H1 (cell line): ENCODE data around the gene LHFPL2.

Source experiments
- ATF2 ChIP-seq: IDR thresholded peaks from 2 replicates; pipeline ENCODE4 v1.6.1; 2012; ENCODE audit warnings: low read length, inconsistent platforms
- CTCF ChIP-seq, 3 experiments: IDR thresholded peaks; 1 replicate in 2 of 3; 2 replicates in 1 of 3; pipeline versions ENCODE4 v1.5.1 to v1.6.1; 2011; ENCODE audit warnings: low read length in 3 of 3, mild to moderate bottlenecking in 3 of 3, inconsistent platforms in 2 of 3, low read depth in 1 of 3, moderate library complexity in 1 of 3; ENCODE audit not compliant: insufficient read depth in 1 of 3; ENCODE audit errors: control extremely low read depth in 1 of 3
- EP300 ChIP-seq, 2 experiments: IDR thresholded peaks; 1 replicate in 1 of 2; 2 replicates in 1 of 2; pipeline ENCODE4 v1.6.1; 2011 to 2012; ENCODE audit warnings: low read depth in 2 of 2, low read length in 2 of 2, mild to moderate bottlenecking in 2 of 2, borderline replicate concordance in 1 of 2, inconsistent platforms in 1 of 2, moderate library complexity in 1 of 2
- EZH2 ChIP-seq: fragments of 200-600 bp; sonication (generic); IDR thresholded peaks from 2 replicates; pipeline ENCODE4 v1.7.1; 2012; ENCODE audit warnings: low read depth, mild to moderate bottlenecking, moderate library complexity, low read length, inconsistent platforms; ENCODE audit not compliant: severe bottlenecking
- POLR2A ChIP-seq, 2 experiments: IDR thresholded peaks; 1 replicate in 1 of 2; 2 replicates in 1 of 2; pipeline ENCODE4 v1.6.1; 2011; ENCODE audit warnings: low read depth in 2 of 2, low read length in 2 of 2, mild to moderate bottlenecking in 2 of 2; ENCODE audit errors: control extremely low read depth in 1 of 2
- RAD21 ChIP-seq, 2 experiments: IDR thresholded peaks in 1 of 2; conservative IDR thresholded peaks in 1 of 2; 2 replicates each; pipeline ENCODE4 v1.6.1; 2011; ENCODE audit warnings: low read depth in 2 of 2, low read length in 2 of 2, improper control_type of control experiment in 1 of 2, inconsistent platforms in 1 of 2, mild to moderate bottlenecking in 1 of 2, moderate library complexity in 1 of 2
- RFX5 ChIP-seq: IDR thresholded peaks from 2 replicates; pipeline ENCODE4 v1.6.1; 2011; ENCODE audit warnings: low read depth, low read length, improper control_type of control experiment, borderline replicate concordance
- SP2 ChIP-seq: IDR thresholded peaks from 2 replicates; pipeline ENCODE4 v1.6.1; 2012; ENCODE audit warnings: mild to moderate bottlenecking, low read length, inconsistent platforms
- SRF ChIP-seq: IDR thresholded peaks from 2 replicates; pipeline ENCODE4 v1.6.1; 2011; ENCODE audit warnings: mild to moderate bottlenecking, low read depth, low read length, moderate library complexity
- SUZ12 ChIP-seq: fragments of 200-600 bp; sonication (generic); IDR thresholded peaks from 2 replicates; pipeline ENCODE4 v1.6.1; 2012; ENCODE audit warnings: mild to moderate bottlenecking, inconsistent platforms, low read length, moderate library complexity, mixed read lengths

GRCh38 chr5:78591972-78592700 is 56.4 kb downstream of the LHFPL2 start:
- TF ChIP-seq SRF (no peak), SUZ12 (no peak), POLR2A (IDR thresholded peaks at IDR 0.05; ENCODE audit: control extremely low read depth in 1 of 2, low read depth in 2 of 2, low read length in 2 of 2) (no peak), CTCF (IDR thresholded peaks at IDR 0.05; ENCODE audit: control extremely low read depth in 1 of 3, insufficient read depth in 1 of 3, low read depth in 1 of 3, low read length in 3 of 3) (no peak), SP2 (no peak), EZH2 (no peak), EP300 (IDR thresholded peaks at IDR 0.05; ENCODE audit: borderline replicate concordance in 1 of 2, low read depth in 2 of 2, low read length in 2 of 2) (no peak), ATF2 (no peak), RFX5 (no peak), RAD21 (IDR thresholded peaks at IDR 0.05 in 1 of 2, conservative IDR thresholded peaks at IDR 0.05 in 1 of 2; ENCODE audit: low read depth in 2 of 2, low read length in 2 of 2) (no peak)
